Natural killer cell (primary cell): ENCODE measurements around the gene EDIL3. TPM values are rescaled to one million over a fixed set of nuclear protein-coding genes. Genes with fewer than 3 reads are reported as not detected.

Experiments
- ATAC-seq, 3 donors: fragments of 150-1000 bp in 2 of 3; fragments of 200-7000 bp in 1 of 3; cut with Tn5 transposase; 1 replicate in 1 of 3; 2 replicates in 2 of 3; pipeline ENCODE4 v1.10.0; 2021; ENCODE audit warnings: mild to moderate bottlenecking in 2 of 3, moderate library complexity in 2 of 3
- DNase-seq, 2 donors: peaks; one replicate each; pipeline versions ENCODE4 v3.0.0 to v3.0.0-alpha.2; 2013 to 2021; ENCODE audit warnings: mixed read lengths in 1 of 2
- H3K27ac ChIP-seq: one replicate; pipeline ENCODE4 v1.5.1; 2013; ENCODE audit warnings: mild to moderate bottlenecking, low read length
- H3K27me3 ChIP-seq: one replicate; pipeline ENCODE4 v1.6.1; 2013; ENCODE audit warnings: low read length; ENCODE audit not compliant: control insufficient read depth, insufficient read depth
- H3K36me3 ChIP-seq: one replicate; pipeline ENCODE4 v1.6.1; 2013; ENCODE audit warnings: low read length; ENCODE audit not compliant: control insufficient read depth, insufficient read depth
- H3K4me1 ChIP-seq: one replicate; pipeline ENCODE4 v1.6.1; 2013; ENCODE audit warnings: low read length; ENCODE audit not compliant: control insufficient read depth, insufficient read depth
- H3K4me3 ChIP-seq: one replicate; pipeline ENCODE4 v1.5.1; 2013; ENCODE audit warnings: low read length
- H3K9me3 ChIP-seq: one replicate; pipeline ENCODE4 v1.6.1; 2013; ENCODE audit warnings: low read length; ENCODE audit not compliant: control insufficient read depth, insufficient read depth
- H3K27ac Mint-ChIP-seq, 2 donors: one replicate each; pipeline ENCODE4 v1.8.0; 2022; ENCODE audit warnings: mild to moderate bottlenecking in 2 of 2, mixed read lengths in 2 of 2, moderate library complexity in 1 of 2
- H3K27me3 Mint-ChIP-seq, 2 donors: one replicate each; pipeline ENCODE4 v1.8.0; 2022; ENCODE audit warnings: low read depth in 2 of 2, mixed read lengths in 2 of 2
- H3K36me3 Mint-ChIP-seq: one replicate; pipeline ENCODE4 v1.8.0; 2022; ENCODE audit warnings: mixed read lengths
- H3K4me1 Mint-ChIP-seq, 2 donors: one replicate each; pipeline ENCODE4 v1.8.0; 2022; ENCODE audit warnings: mixed read lengths in 2 of 2
- H3K4me3 Mint-ChIP-seq: one replicate; pipeline ENCODE4 v1.8.0; 2022; ENCODE audit warnings: mild to moderate bottlenecking, moderate library complexity, mixed read lengths
- H3K9me3 Mint-ChIP-seq, 2 donors: one replicate each; pipeline ENCODE4 v1.8.0; 2022; ENCODE audit warnings: mixed read lengths in 2 of 2
- CTCF ChIP-seq: fragments of 200-600 bp; IDR thresholded peaks from one replicate; pipeline ENCODE4 v1.8.0; 2022; ENCODE audit warnings: antibody characterized with exemption
- WGBS: methylation state at CpG from one replicate; pipeline ENCODE4 v1.1.7; 2013; ENCODE audit warnings: missing lambda C conversion rate; ENCODE audit not compliant: insufficient coverage; 5-methylcytosine and 5-hydroxymethylcytosine counted together
- intact Hi-C: fragments of 100-400 bp; cut with micrococcal nuclease; formaldehyde crosslinking; loops from one replicate; pipeline ENCODE4 v1.14.2; 2022
- total RNA-seq, 4 donors: library from RNA; stranded (reverse); fragments of 120-200 nt in 1 of 4; gene quantifications; one replicate each; pipeline versions ENCODE4 v1.2.3 to v1.2.4, GENCODE V29; 2013 to 2022

Gene EDIL3
- total RNA-seq, 3 donors from 2014 or later (not counting 1 experiment from before 2014, with no cell fraction given): not detected

- TF ChIP-seq CTCF: no peak
- Mint-ChIP-seq H3K27ac (no peak overlapping the region), H3K9me3 (peaks cover 4 to 7% of the 10 kb centered on the region in 2 donors), H3K36me3 (no peaks in the 10 kb centered on the region), H3K27me3 (no peaks in the 10 kb centered on the region), H3K4me1 (no peaks in the 10 kb centered on the region), H3K4me3 (no peak overlapping the region)
- no peak for DNase-seq
- Histone ChIP-seq H3K27me3 (no peaks in the 10 kb centered on the region), H3K36me3 (no peaks in the 10 kb centered on the region), H3K27ac (no peak overlapping the region), H3K4me1 (no peaks in the 10 kb centered on the region), H3K9me3 (no peaks in the 10 kb centered on the region), H3K4me3 (no peak overlapping the region)
- no peak for ATAC-seq
- 65% methylated on average over 2 of the region's 2 CpGs for WGBS
- intact Hi-C loops: no loop called here
Observed at GRCh38 chr5:84191281-84191680, 193.4 kb downstream of the EDIL3 start.

GRCh38 chr5:84184857-84185256, 199.8 kb downstream of the EDIL3 start:
- ATAC-seq (no peak), DNase-seq (no peak)
- no peaks in the 10 kb centered on the region for H3K4me1 Mint-ChIP-seq
- H3K27ac Mint-ChIP-seq: no peak overlapping the region
- no peak overlapping the region for H3K27ac ChIP-seq
- H3K4me3 ChIP-seq: no peak overlapping the region
- intact Hi-C loops: no loop called here
- peaks cover 10 to 14% of the 10 kb centered on the region in 2 donors for H3K9me3 Mint-ChIP-seq
- no peaks in the 10 kb centered on the region for H3K27me3 ChIP-seq
- H3K9me3 ChIP-seq: peaks cover 4% of the 10 kb centered on the region
- no peaks in the 10 kb centered on the region for H3K36me3 ChIP-seq
- H3K36me3 Mint-ChIP-seq: no peaks in the 10 kb centered on the region
- no peaks in the 10 kb centered on the region for H3K4me1 ChIP-seq
- no peaks in the 10 kb centered on the region for H3K27me3 Mint-ChIP-seq
- WGBS: no CpG with 5 or more reads among the region's 1 CpG
- H3K4me3 Mint-ChIP-seq: no peak overlapping the region
- TF ChIP-seq CTCF: no peak

GRCh38 chr5:84181093-84181492, 203.6 kb downstream of the EDIL3 start:
- no peak overlapping the region for H3K4me3 Mint-ChIP-seq
- intact Hi-C loops: no loop called here

More at GRCh38 chr5:84181093-84181492, 203.6 kb downstream of the EDIL3 start:
- H3K36me3 ChIP-seq: no peaks in the 10 kb centered on the region
- H3K9me3 ChIP-seq: peaks cover 4% of the 10 kb centered on the region
- Mint-ChIP-seq H3K4me1 (no peaks in the 10 kb centered on the region), H3K27ac (no peak overlapping the region), H3K9me3 (peaks cover 11 to 16% of the 10 kb centered on the region in 2 donors), H3K27me3 (no peaks in the 10 kb centered on the region), H3K36me3 (no peaks in the 10 kb centered on the region)
- no peak overlapping the region for H3K27ac ChIP-seq
- H3K4me1 ChIP-seq: no peaks in the 10 kb centered on the region
- ATAC-seq: no peak
- DNase-seq: no peak
- no peaks in the 10 kb centered on the region for H3K27me3 ChIP-seq
- H3K4me3 ChIP-seq: no peak overlapping the region
- TF ChIP-seq CTCF: no peak
- 67% methylated on average over 3 of the region's 3 CpGs for WGBS
